K562 (cell line): ENCODE data around the gene CDADC1. TPM values are rescaled to one million over a fixed set of nuclear protein-coding genes. Genes with fewer than 3 reads are reported as not detected.

ENCODE experiments used
- ATAC-seq: fragments of 200-7000 bp; cut with Tn5 transposase; 3 replicates; pipeline ENCODE4 v1.9.1; 2020; ENCODE audit warnings: moderate library complexity
- BruUV-seq: library from RNA; stranded (reverse); fragments of 400-500 nt; replicated peaks from 2 replicates; lab custom pipeline; 2021; lab: Mats Ljungman, UMichigan
- CTCF ChIA-PET: fragments of 300-600 bp; formaldehyde crosslinking; extraction: SDS; loops from one replicate; lab custom pipeline; 2021; ENCODE audit warnings: low intra/inter-chr PET ratio; lab: Yijun Ruan, JAX
- POLR2A ChIA-PET: fragments of 300-600, 350-650 bp; sonication (Branson Sonifier 250); formaldehyde crosslinking; extraction: SDS; loops from one replicate; lab custom pipeline; 2021; ENCODE audit warnings: antibody characterized with exemption, inconsistent platforms; lab: Yijun Ruan, JAX
- DNase-seq, 4 experiments: peaks; one replicate each; pipeline versions ENCODE4 v3.0.0 to v3.0.0-alpha.2; 2011 to 2018; ENCODE audit warnings: low spot score in 3 of 4, mixed read lengths in 3 of 4; ENCODE audit errors: extremely low read depth in 1 of 4
- FAIRE-seq: peaks from 2 replicates; lab custom pipeline; 2011; peaks lifted over from hg19 to GRCh38; lab: Jason Lieb, UNC
- H2AFZ ChIP-seq: 2 replicates; pipeline ENCODE4 v1.6.0; 2011; ENCODE audit warnings: low read depth, low read length, control low read depth, inconsistent platforms
- H3K27ac ChIP-seq: fragments of 200-600 bp; 3 replicates; pipeline ENCODE4 v1.8.0; 2011; ENCODE audit warnings: low read depth, mild to moderate bottlenecking, control low read depth, inconsistent platforms, low read length, moderate library complexity, mixed read lengths; ENCODE audit errors: extremely low read depth
- H3K27me3 ChIP-seq, 2 experiments: fragments of 300-600 bp in 1 of 2; 2 replicates in 1 of 2; 3 replicates in 1 of 2; pipeline versions ENCODE4 v1.6.0 to v1.8.0; 2011; ENCODE audit warnings: inconsistent platforms in 2 of 2, low read length in 2 of 2, mild to moderate bottlenecking in 1 of 2, mixed read lengths in 1 of 2, moderate library complexity in 1 of 2; ENCODE audit not compliant: control insufficient read depth in 2 of 2, insufficient read depth in 2 of 2
- H3K36me3 ChIP-seq: fragments of 300-600 bp; 3 replicates; pipeline ENCODE4 v1.8.0; 2011; ENCODE audit warnings: mild to moderate bottlenecking, low read length, inconsistent platforms; ENCODE audit not compliant: control insufficient read depth, insufficient read depth
- H3K4me1 ChIP-seq, 2 experiments: fragments of 200-600 bp in 1 of 2; replicated peaks in 1 of 2; 2 replicates in 1 of 2; 3 replicates in 1 of 2; pipeline versions ENCODE4 v1.5.1 to v1.8.0; 2011; ENCODE audit warnings: inconsistent platforms in 2 of 2, low read length in 2 of 2, mild to moderate bottlenecking in 1 of 2, mixed read lengths in 1 of 2, moderate library complexity in 1 of 2; ENCODE audit not compliant: control insufficient read depth in 2 of 2, insufficient read depth in 2 of 2
- H3K4me2 ChIP-seq: 2 replicates; pipeline ENCODE4 v1.6.1; 2011; ENCODE audit warnings: low read length, control low read depth, inconsistent platforms, mixed read lengths; ENCODE audit not compliant: insufficient read depth
- H3K4me3 ChIP-seq: fragments of 200-600 bp; sonication (generic), shearing (Covaris generic); 2 replicates; pipeline ENCODE4 v1.5.1; 2016; ENCODE audit warnings: control low read depth, inconsistent platforms
- H3K79me2 ChIP-seq: fragments of 200-600 bp; 3 replicates; pipeline ENCODE4 v1.8.0; 2011; ENCODE audit warnings: low read length, inconsistent platforms; ENCODE audit not compliant: control insufficient read depth, insufficient read depth
- H3K9ac ChIP-seq, 2 experiments: 2 replicates each; pipeline versions ENCODE4 v1.6.0 to v1.6.1; 2011; ENCODE audit warnings: low read depth in 2 of 2, low read length in 2 of 2, control low read depth in 1 of 2, inconsistent platforms in 1 of 2, mild to moderate bottlenecking in 1 of 2, mixed read lengths in 1 of 2; ENCODE audit not compliant: insufficient read depth in 1 of 2
- H3K9me1 ChIP-seq: one replicate; pipeline ENCODE4 v1.6.0; 2011; ENCODE audit warnings: inconsistent platforms, mild to moderate bottlenecking, low read length, moderate library complexity; ENCODE audit not compliant: control insufficient read depth, insufficient read depth
- H3K9me3 ChIP-seq: replicated peaks from 2 replicates; pipeline ENCODE4 v1.5.1; 2011; ENCODE audit warnings: low read depth, low read length, inconsistent platforms; ENCODE audit not compliant: control insufficient read depth, insufficient read depth
- H4K20me1 ChIP-seq: replicated peaks from 2 replicates; pipeline ENCODE4 v1.6.1; 2011; ENCODE audit warnings: low read length, inconsistent platforms, mixed read lengths; ENCODE audit not compliant: control insufficient read depth, insufficient read depth
- HMG20B ChIP-seq: fragments of 250-450 bp; sonication (Bioruptor Pico); IDR thresholded peaks from 2 replicates; pipeline ENCODE4 v1.5.0; 2021; ENCODE audit warnings: mild to moderate bottlenecking
- YY1 ChIP-seq, 3 experiments: IDR thresholded peaks; 2 replicates each; pipeline ENCODE4 v1.6.1; 2011; ENCODE audit warnings: low read length in 2 of 3, mild to moderate bottlenecking in 2 of 3, moderate library complexity in 2 of 3, borderline replicate concordance in 1 of 3, control low read depth in 1 of 3, low read depth in 1 of 3; ENCODE audit not compliant: insufficient read depth in 3 of 3, insufficient replicate concordance in 2 of 3, control insufficient read depth in 1 of 3, insufficient read length in 1 of 3; ENCODE audit errors: extremely low read depth in 1 of 3
- ZNF239 ChIP-seq: fragments of 250-450 bp; sonication (Bioruptor Pico); IDR thresholded peaks from 2 replicates; pipeline ENCODE4 v1.4.0; 2020; ENCODE audit warnings: mild to moderate bottlenecking
- WGBS: fragments of 100-300 bp; shearing (Covaris generic); methylation state at CpG from one replicate; pipeline ENCODE4 v1.1.6; 2016; ENCODE audit warnings: low coverage, mixed read lengths; ENCODE audit not compliant: insufficient coverage; ENCODE audit errors: missing lambda C conversion rate; 5-methylcytosine and 5-hydroxymethylcytosine counted together
- in situ Hi-C: fragments of 300-500 bp; cut with MboI; formaldehyde crosslinking; loops from 4 replicates; pipeline ENCODE4 v1.15.0; 2018; ENCODE audit warnings: inconsistent platforms, mixed read lengths
- intact Hi-C: fragments of 100-400 bp; cut with micrococcal nuclease; formaldehyde crosslinking; loops from 2 replicates; pipeline ENCODE4 v1.14.2; 2022
- polyA plus RNA-seq, 8 experiments: library from polyadenylated mRNA; depleted of rRNA in 4 of 8; stranded (reverse) in 5 of 8; unstranded in 3 of 8; fragments of >200 nt; fragmentation: Nextera tagmentation in 2 of 8; fragmentation: Illumina TruSeq in 1 of 8; extraction: Ambion mirVana in 2 of 8; extraction: Trizol in 1 of 8; gene quantifications; 2 replicates each; pipeline versions ENCODE4 v1.2.1 to v1.2.3, GENCODE V29; 2011 to 2014; ENCODE audit warnings: inconsistent platforms in 1 of 8, missing spikeins in 1 of 8
- total RNA-seq, 7 experiments: library from RNA; depleted of rRNA in 6 of 7; stranded (reverse); fragments of >200 nt in 6 of 7; fragmentation: Illumina TruSeq in 2 of 7; extraction: Trizol in 2 of 7; gene quantifications; 2 replicates each; pipeline versions ENCODE4 v1.2.1 to v1.2.3, GENCODE V29; 2011 to 2021; ENCODE audit warnings: low replicate concordance in 1 of 7
- TF ChIP-seq, protein P1 (sequence below): fragments of 450-650 bp; IDR thresholded peaks from 2 replicates; pipeline ENCODE4 v1.6.1; 2017; ENCODE audit warnings: antibody characterized with exemption

Gene CDADC1
- total and polyA plus RNA-seq, 9 of the 15 experiments (the other 6 are each of a cell fraction or from before 2014, with no cell fraction given): 4.1 to 11.8 (median 6.3) TPM

DNA sequence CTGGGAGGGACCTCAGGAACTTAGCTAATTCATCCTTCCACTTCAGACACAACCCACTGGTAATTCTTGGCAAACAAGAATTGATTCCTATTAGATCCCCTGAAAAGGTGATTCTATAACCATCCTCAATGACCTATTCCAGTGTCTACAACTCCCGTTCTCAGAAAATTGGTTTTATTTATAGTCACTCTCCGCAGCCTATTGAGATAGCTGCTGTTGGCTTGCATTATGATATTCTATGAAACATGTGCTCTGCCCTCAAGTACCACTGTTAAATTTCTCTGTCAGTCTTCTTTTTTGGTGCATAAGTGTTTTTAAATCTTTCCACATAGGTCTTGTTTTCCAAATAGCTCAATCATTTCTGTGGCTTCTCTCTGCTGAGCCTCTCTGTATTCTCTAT, 75.0 kb downstream of the CDADC1 start (continued):
- TF ChIP-seq HMG20B (no peak), ZNF239 (CRISPR knock-in tag) (no peak), YY1 (IDR thresholded peaks at IDR 0.05; ENCODE audit: borderline replicate concordance in 1 of 3, control insufficient read depth in 1 of 3, extremely low read depth in 1 of 3, insufficient read depth in 3 of 3, insufficient read length in 1 of 3, insufficient replicate concordance in 2 of 3, low read depth in 1 of 3, low read length in 2 of 3) (no peak)

DNA sequence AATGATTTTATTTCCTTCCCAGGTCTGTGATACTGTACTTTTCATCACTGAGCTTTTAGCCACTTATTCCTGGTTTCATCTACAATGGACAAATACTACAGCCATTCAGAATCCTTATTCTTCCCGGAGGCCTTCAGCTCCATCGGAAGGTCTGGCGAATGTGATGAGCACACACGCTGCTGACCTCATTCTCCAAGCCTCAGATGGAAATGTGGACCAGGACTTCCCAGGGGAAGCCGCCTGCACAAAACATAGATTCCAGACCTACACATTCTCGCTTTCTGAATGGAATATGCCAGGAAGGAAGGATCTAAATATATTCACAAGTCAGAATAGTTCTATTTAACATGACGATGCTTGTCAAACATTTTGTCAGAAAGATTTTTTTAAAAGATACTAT, 75.6 kb downstream of the CDADC1 start:
- in situ Hi-C loops: no loop called here
- FAIRE-seq: no peak
- DNase-seq: no peak
- CTCF ChIA-PET: no interaction called here
- H3K4me3 ChIP-seq: no peak overlapping the region
- H3K9me1 ChIP-seq: no peaks in the 10 kb centered on the region
- no peak overlapping the region for H3K27ac ChIP-seq
- no peak overlapping the region for H3K4me2 ChIP-seq
- H3K9ac ChIP-seq: no peak overlapping the region
- no peaks in the 10 kb centered on the region; a peak in 2 of 5 replicates for H3K4me1 ChIP-seq
- 71% methylated on average over 4 of the region's 7 CpGs for WGBS
- no peaks in the 10 kb centered on the region for H3K27me3 ChIP-seq
- TF ChIP-seq, protein P1, sequence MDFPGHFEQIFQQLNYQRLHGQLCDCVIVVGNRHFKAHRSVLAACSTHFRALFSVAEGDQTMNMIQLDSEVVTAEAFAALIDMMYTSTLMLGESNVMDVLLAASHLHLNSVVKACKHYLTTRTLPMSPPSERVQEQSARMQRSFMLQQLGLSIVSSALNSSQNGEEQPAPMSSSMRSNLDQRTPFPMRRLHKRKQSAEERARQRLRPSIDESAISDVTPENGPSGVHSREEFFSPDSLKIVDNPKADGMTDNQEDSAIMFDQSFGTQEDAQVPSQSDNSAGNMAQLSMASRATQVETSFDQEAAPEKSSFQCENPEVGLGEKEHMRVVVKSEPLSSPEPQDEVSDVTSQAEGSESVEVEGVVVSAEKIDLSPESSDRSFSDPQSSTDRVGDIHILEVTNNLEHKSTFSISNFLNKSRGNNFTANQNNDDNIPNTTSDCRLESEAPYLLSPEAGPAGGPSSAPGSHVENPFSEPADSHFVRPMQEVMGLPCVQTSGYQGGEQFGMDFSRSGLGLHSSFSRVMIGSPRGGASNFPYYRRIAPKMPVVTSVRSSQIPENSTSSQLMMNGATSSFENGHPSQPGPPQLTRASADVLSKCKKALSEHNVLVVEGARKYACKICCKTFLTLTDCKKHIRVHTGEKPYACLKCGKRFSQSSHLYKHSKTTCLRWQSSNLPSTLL: no peak
- H4K20me1 ChIP-seq: no peaks in the 10 kb centered on the region
- H3K9me3 ChIP-seq: no peaks in the 10 kb centered on the region
- H3K36me3 ChIP-seq: no peaks in the 10 kb centered on the region
- no TSS peak for BruUV-seq
- intact Hi-C loops: no loop called here
- POLR2A ChIA-PET: interaction anchor here (0.7 to 1.3 kb wide), 2 partner anchors 11 to 24 kb away, joined by 3 to 4 read pairs; no protein-coding TSS in a partner anchor
- ATAC-seq: no peak
- no peak overlapping the region for H2AFZ ChIP-seq
- no peaks in the 10 kb centered on the region for H3K79me2 ChIP-seq
